Prostate gland (tissue), 2 donors: ENCODE results near the gene THBS4.

Experiments used
- POLR2A ChIP-seq: fragments of 450-650 bp; IDR thresholded peaks from one replicate; pipeline ENCODE4 v1.6.1; 2016; ENCODE audit warnings: antibody characterized with exemption, mild to moderate bottlenecking
- POLR2AphosphoS5 ChIP-seq: sonication (generic); formaldehyde crosslinking; IDR thresholded peaks from one replicate; pipeline ENCODE4 v1.6.1; 2017; ENCODE audit warnings: antibody characterized with exemption
- TF ChIP-seq, protein P1 (sequence below), 4 experiments: fragments of 200-600 bp in 2 of 4; fragments of 450-650 bp in 2 of 4; sonication (generic) in 2 of 4; IDR thresholded peaks; 1 replicate in 3 of 4; 2 replicates in 1 of 4; pipeline ENCODE4 v1.5.1; 2016 to 2019; ENCODE audit warnings: antibody characterized with exemption in 4 of 4, mild to moderate bottlenecking in 2 of 4, moderate library complexity in 2 of 4

DNA sequence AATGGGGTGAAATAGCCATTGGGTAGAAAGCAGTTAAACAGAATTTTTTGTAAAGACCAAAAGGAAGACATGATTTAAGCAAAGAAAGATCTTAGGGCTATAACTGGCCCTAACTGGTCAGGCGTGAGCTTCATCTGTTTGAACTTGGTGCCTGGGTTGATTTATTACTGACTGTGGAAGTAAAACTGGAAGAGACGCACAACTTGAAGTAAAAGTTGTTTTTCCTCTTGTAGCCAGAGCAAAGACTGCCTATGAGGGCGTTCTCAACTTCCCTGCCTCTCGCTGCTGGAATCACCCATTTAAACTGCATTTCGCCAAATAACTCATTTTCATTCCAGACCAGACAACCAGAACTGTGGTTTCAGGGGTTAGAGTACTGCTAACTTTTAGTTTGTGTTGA is 1.5 kb downstream of the THBS4 start:
- TF ChIP-seq POLR2A = no peak
- TF ChIP-seq, protein P1, sequence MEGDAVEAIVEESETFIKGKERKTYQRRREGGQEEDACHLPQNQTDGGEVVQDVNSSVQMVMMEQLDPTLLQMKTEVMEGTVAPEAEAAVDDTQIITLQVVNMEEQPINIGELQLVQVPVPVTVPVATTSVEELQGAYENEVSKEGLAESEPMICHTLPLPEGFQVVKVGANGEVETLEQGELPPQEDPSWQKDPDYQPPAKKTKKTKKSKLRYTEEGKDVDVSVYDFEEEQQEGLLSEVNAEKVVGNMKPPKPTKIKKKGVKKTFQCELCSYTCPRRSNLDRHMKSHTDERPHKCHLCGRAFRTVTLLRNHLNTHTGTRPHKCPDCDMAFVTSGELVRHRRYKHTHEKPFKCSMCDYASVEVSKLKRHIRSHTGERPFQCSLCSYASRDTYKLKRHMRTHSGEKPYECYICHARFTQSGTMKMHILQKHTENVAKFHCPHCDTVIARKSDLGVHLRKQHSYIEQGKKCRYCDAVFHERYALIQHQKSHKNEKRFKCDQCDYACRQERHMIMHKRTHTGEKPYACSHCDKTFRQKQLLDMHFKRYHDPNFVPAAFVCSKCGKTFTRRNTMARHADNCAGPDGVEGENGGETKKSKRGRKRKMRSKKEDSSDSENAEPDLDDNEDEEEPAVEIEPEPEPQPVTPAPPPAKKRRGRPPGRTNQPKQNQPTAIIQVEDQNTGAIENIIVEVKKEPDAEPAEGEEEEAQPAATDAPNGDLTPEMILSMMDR (IDR thresholded peaks at IDR 0.05) = no peak
- no peak for TF ChIP-seq POLR2AphosphoS5
